Kidney (tissue), 14 donors: ENCODE measurements around the gene BPTF. TPM values are rescaled to one million over a fixed set of nuclear protein-coding genes. Genes with fewer than 3 reads are reported as not detected.

ENCODE experiments used
- DNase-seq, 5 donors: peaks; one replicate each; pipeline ENCODE4 v3.0.0-alpha.2; 2013 to 2020
- FAIRE-seq: peaks from 2 replicates; lab custom pipeline; 2012; peaks lifted over from hg19 to GRCh38; lab: Jason Lieb, UNC
- H3K27ac ChIP-seq, 2 donors: one replicate each; pipeline ENCODE4 v1.7.0; 2013; ENCODE audit warnings: low read depth in 2 of 2, low read length in 2 of 2, inconsistent platforms in 1 of 2
- H3K27me3 ChIP-seq: one replicate; pipeline ENCODE4 v1.7.1; 2013; ENCODE audit warnings: low read length, inconsistent platforms; ENCODE audit not compliant: control insufficient read depth, insufficient read depth
- H3K36me3 ChIP-seq, 3 donors: one replicate each; pipeline versions ENCODE4 v1.7.0 to v1.7.1; 2013; ENCODE audit warnings: low read length in 3 of 3, control low read depth in 1 of 3, inconsistent platforms in 1 of 3; ENCODE audit not compliant: insufficient read depth in 3 of 3, control insufficient read depth in 2 of 3
- H3K4me1 ChIP-seq, 3 donors: one replicate each; pipeline versions ENCODE4 v1.7.0 to v1.7.1; 2013; ENCODE audit warnings: low read length in 3 of 3, inconsistent platforms in 1 of 3, low read depth in 1 of 3; ENCODE audit not compliant: control insufficient read depth in 2 of 3, insufficient read depth in 2 of 3
- H3K4me3 ChIP-seq, 3 donors: one replicate each; pipeline versions ENCODE4 v1.7.0 to v1.8.1; 2013; ENCODE audit warnings: low read length in 3 of 3, control low read depth in 1 of 3, inconsistent platforms in 1 of 3
- H3K9ac ChIP-seq, 3 donors: one replicate each; pipeline versions ENCODE4 v1.7.0 to v1.7.1; 2013; ENCODE audit warnings: low read length in 3 of 3, control low read depth in 1 of 3, inconsistent platforms in 1 of 3
- H3K9me3 ChIP-seq, 3 donors: one replicate each; pipeline versions ENCODE4 v1.7.0 to v1.7.1; 2013; ENCODE audit warnings: low read length in 3 of 3, control low read depth in 1 of 3, inconsistent platforms in 1 of 3; ENCODE audit not compliant: control insufficient read depth in 2 of 3, insufficient read depth in 1 of 3
- intact Hi-C: fragments of 100-400 bp; cut with DNase I; formaldehyde crosslinking; loops from one replicate; pipeline ENCODE4 v1.11.1; 2022
- polyA plus RNA-seq: library from polyadenylated mRNA; stranded (reverse); fragments of 350-450 nt; fragmentation: Illumina TruSeq; extraction: RNeasy Lipid Tissue Mini Kit (QIAGEN cat#74804); gene quantifications from one replicate; pipeline ENCODE4 v1.2.3, GENCODE V29; 2014; ENCODE audit warnings: low read depth, low replicate concordance; ENCODE audit not compliant: insufficient read depth
- total RNA-seq: library from RNA; stranded (reverse); fragmentation: NEBNext Ultra II Directional; extraction: Animal tissue kit (Norgen Biotek cat#: 25700); gene quantifications from one replicate; pipeline ENCODE4 v1.2.1, GENCODE V29; 2021
- TF ChIP-seq, protein P1 (sequence below): IDR thresholded peaks from 3 replicates; pipeline ENCODE4 v1.5.1; 2012; ENCODE audit warnings: mild to moderate bottlenecking, moderate library complexity, borderline replicate concordance; ENCODE audit not compliant: insufficient read depth; ENCODE audit errors: extremely low read depth
- donor health status: control.
- donor health status: control.
- donor health status: control.
- donor health status: control.
- donor health status: control.
- donor health status: DM: yes; HTN: yes; CAD: no.
- donor health status: Normal renal cell carcinoma (clear cell type).

The BPTF gene
- total and polyA plus RNA-seq, 2 donors from 2014 or later: 14.6 to 103 TPM

DNA sequence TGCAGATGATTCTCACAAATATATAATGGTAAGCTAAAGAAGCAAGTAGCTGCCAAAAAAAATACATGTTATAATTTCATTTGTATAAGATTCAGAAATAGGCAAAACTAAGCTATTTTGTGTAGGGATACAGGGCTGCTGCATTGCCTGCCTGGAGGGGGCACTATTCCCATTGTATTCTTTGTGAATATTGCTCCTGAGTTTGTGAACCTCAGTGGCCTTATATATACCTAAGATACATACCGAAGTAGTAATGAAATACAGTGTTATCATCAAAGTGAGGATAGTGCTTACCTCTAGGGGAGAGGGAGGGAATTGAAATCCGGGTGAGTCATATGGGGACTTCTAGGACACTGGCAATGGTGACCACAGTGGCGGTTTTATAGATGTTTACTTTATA, 117.5 kb downstream of the BPTF start:
- no peak overlapping the region for H3K27ac ChIP-seq
- FAIRE-seq (no peak), DNase-seq (no peak)
- no peaks in the 10 kb centered on the region for H3K4me1 ChIP-seq
- intact Hi-C loops: no loop called here
- TF ChIP-seq, protein P1, sequence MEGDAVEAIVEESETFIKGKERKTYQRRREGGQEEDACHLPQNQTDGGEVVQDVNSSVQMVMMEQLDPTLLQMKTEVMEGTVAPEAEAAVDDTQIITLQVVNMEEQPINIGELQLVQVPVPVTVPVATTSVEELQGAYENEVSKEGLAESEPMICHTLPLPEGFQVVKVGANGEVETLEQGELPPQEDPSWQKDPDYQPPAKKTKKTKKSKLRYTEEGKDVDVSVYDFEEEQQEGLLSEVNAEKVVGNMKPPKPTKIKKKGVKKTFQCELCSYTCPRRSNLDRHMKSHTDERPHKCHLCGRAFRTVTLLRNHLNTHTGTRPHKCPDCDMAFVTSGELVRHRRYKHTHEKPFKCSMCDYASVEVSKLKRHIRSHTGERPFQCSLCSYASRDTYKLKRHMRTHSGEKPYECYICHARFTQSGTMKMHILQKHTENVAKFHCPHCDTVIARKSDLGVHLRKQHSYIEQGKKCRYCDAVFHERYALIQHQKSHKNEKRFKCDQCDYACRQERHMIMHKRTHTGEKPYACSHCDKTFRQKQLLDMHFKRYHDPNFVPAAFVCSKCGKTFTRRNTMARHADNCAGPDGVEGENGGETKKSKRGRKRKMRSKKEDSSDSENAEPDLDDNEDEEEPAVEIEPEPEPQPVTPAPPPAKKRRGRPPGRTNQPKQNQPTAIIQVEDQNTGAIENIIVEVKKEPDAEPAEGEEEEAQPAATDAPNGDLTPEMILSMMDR: peak; percentile 25
- H3K36me3 ChIP-seq: peaks cover 30 to 55% (median 36%) of the 10 kb centered on the region in 3 donors
- H3K4me3 ChIP-seq: no peak overlapping the region
- no peaks in the 10 kb centered on the region for H3K9me3 ChIP-seq
- no peak overlapping the region for H3K9ac ChIP-seq
- no peaks in the 10 kb centered on the region for H3K27me3 ChIP-seq

DNA sequence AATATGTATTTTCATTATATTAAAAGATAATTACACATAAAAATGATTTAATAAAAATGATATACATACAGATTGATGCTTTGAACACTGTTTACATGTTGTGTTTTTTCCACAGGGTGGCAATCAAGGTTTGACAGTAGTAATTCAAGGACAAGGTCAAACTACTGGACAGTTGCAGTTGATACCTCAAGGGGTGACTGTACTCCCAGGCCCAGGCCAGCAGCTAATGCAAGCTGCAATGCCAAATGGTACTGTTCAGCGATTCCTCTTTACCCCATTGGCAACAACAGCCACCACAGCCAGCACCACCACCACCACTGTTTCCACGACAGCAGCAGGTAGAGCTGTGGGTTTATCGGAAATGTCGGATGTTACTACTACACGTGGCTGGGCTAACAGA, 118.7 kb downstream of the BPTF start:
- FAIRE-seq (no peak), DNase-seq (no peak)
- intact Hi-C loops: no loop called here

GRCh38 chr17:67946513-67946912, 121.2 kb downstream of the BPTF start:
- TF ChIP-seq, protein P1: no peak
- intact Hi-C loops: no loop called here
- H3K27ac ChIP-seq: no peak overlapping the region
- no peaks in the 10 kb centered on the region for H3K9me3 ChIP-seq
- no peaks in the 10 kb centered on the region for H3K27me3 ChIP-seq
- FAIRE-seq: no peak
- H3K36me3 ChIP-seq: peaks cover 30 to 46% (median 35%) of the 10 kb centered on the region in 3 donors
- no peaks in the 10 kb centered on the region for H3K4me1 ChIP-seq
- H3K9ac ChIP-seq: no peak overlapping the region
- DNase-seq: no peak
- H3K4me3 ChIP-seq: no peak overlapping the region

More for the DNA sequence above, 118.7 kb downstream of the BPTF start:
- Histone ChIP-seq H3K4me1 (no peaks in the 10 kb centered on the region), H3K27ac (no peak overlapping the region), H3K36me3 (peaks cover 34 to 58% (median 37%) of the 10 kb centered on the region in 3 donors), H3K4me3 (no peak overlapping the region), H3K27me3 (no peaks in the 10 kb centered on the region), H3K9me3 (no peaks in the 10 kb centered on the region), H3K9ac (no peak overlapping the region)
- TF ChIP-seq, protein P1: no peak

GRCh38 chr17:67947325-67947813, 122.1 kb downstream of the BPTF start:
- H3K27ac ChIP-seq: no peak overlapping the region
- TF ChIP-seq, protein P1: no peak
- intact Hi-C loops: no loop called here
- H3K4me1 ChIP-seq: no peaks in the 10 kb centered on the region
- peaks cover 30 to 46% (median 34%) of the 10 kb centered on the region in 3 donors for H3K36me3 ChIP-seq
- H3K27me3 ChIP-seq: no peaks in the 10 kb centered on the region
- H3K9ac ChIP-seq: no peak overlapping the region
- H3K9me3 ChIP-seq: no peaks in the 10 kb centered on the region
- DNase-seq (no peak), FAIRE-seq (no peak)
- no peak overlapping the region for H3K4me3 ChIP-seq
